HG02798 (cell line): ENCODE data around the gene LRRC37B.
"Not testable (repeated sequence)": the region's sequence is repeated elsewhere in the genome, so short reads cannot be mapped to it uniquely, and the experiment has no call there.

Experiments
- ATAC-seq: cut with Tn5 transposase; IDR thresholded peaks from one replicate; pipeline ENCODE4 v1.9.1; 2021; ENCODE audit warnings: mild to moderate bottlenecking; ENCODE audit not compliant: unreplicated experiment, poor library complexity

Gene LRRC37B

GRCh38 chr17:32084942-32085829 is 78.0 kb downstream of the LRRC37B start:
- ATAC-seq = not testable (repeated sequence)

- ATAC-seq = not testable (repeated sequence)
Measured at GRCh38 chr17:32086833-32087232, 79.7 kb downstream of the LRRC37B start.

- ATAC-seq = not testable (repeated sequence)
Measured at GRCh38 chr17:32092062-32092461, 84.9 kb downstream of the LRRC37B start.

GRCh38 chr17:32099686-32100085 is 92.5 kb downstream of the LRRC37B start:
- no peak for ATAC-seq

- not testable (repeated sequence) for ATAC-seq
Measured at GRCh38 chr17:32100323-32100722, 93.1 kb downstream of the LRRC37B start.

- ATAC-seq = no peak
Measured at GRCh38 chr17:32100971-32101631, 93.9 kb downstream of the LRRC37B start.

GRCh38 chr17:32102172-32102571 is 95.0 kb downstream of the LRRC37B start:
- ATAC-seq = no peak

- ATAC-seq = no peak
Measured at GRCh38 chr17:32102646-32103186, 95.5 kb downstream of the LRRC37B start.
